GM19395 (cell line): ENCODE results near the gene ETV6.
A peak's percentile ranks its signal among the peaks of the same experiment; 100 is the strongest.

Experiments used
- ATAC-seq: cut with Tn5 transposase; IDR thresholded peaks from one replicate; pipeline ENCODE4 v1.9.1; 2021; ENCODE audit warnings: mild to moderate bottlenecking, moderate library complexity; ENCODE audit not compliant: unreplicated experiment

The ETV6 gene

DNA sequence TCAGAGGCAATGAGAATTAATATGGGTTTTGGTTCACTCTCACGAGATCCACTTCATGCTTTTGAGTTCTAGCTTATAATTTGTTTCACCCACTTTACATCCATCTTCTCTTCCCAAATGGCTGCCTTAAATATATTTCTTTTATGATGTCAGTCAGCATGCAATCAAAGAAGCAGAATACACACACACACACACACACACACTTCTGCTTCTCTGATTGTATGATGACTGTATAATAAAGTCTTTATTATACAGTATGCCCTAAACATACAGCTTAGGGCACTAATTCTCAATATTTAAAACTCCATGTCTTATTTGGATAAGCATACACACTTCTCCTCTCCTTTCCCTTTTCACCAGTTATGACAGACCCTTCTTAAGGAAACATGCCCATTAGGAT, 6.7 kb upstream of the ETV6 start:
- ATAC-seq, result no peak

DNA sequence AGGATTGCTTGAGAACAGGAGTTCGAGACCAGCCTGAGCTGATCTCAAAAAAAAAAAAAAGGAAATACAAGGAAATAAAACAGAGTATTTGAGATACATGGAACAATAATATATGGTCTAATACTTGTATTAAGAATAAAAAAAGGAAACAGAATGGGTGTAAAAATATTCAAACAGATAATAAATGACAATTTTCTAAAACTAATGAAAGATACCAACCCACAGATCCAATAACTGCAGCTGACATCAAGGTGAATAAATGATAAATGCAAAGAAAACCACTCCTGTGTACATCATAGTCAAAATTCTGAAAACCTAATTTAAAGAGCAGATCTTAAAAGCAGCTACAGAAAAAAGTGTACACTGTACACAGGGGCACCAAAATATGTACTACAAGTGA, 4.1 kb upstream of the ETV6 start:
- ATAC-seq, result no peak

DNA sequence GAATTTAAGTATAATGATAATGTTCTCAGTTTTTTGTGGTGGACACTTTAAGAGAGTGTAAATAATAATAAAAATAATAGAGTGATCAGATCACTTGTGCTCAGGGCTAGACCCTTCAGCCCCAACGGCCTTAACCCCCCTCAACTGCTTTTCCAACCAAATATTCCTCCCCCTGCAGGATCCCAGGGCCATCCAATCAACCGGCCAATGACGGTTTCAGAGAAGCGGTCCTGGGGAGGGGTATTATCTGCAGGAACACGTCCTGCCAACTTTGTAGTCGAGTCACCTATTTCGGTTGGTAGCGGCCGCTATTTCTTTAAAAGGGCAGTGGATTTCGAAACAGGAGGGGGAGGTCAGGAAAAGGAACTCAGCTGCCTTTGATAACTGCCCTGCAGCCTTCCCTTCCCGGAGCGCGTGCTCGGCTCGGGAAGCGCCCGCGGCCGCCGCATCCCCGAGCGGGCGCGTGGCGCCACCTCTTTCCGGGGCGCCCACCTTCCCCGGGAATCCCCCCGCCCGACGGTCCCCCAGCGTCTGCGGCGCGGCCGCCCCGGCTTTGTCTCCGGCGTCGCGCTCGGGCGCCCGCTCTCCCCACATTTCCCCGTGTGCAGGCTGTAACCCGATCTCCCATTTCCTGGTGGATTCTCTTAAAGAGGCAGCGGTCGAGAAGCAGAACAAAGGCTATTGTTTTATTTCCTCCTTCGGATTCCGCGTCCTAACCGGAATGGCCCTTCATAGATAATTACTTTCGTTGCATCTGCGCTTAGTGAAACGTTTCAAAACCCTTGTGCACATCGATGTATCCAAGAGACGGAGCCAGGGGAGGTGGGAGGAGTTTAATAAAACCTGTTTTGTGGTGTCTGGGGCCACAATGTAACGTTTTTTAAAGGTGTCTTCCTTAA, 711 bp upstream of the ETV6 start:
- ATAC-seq, result peak; percentile 33

DNA sequence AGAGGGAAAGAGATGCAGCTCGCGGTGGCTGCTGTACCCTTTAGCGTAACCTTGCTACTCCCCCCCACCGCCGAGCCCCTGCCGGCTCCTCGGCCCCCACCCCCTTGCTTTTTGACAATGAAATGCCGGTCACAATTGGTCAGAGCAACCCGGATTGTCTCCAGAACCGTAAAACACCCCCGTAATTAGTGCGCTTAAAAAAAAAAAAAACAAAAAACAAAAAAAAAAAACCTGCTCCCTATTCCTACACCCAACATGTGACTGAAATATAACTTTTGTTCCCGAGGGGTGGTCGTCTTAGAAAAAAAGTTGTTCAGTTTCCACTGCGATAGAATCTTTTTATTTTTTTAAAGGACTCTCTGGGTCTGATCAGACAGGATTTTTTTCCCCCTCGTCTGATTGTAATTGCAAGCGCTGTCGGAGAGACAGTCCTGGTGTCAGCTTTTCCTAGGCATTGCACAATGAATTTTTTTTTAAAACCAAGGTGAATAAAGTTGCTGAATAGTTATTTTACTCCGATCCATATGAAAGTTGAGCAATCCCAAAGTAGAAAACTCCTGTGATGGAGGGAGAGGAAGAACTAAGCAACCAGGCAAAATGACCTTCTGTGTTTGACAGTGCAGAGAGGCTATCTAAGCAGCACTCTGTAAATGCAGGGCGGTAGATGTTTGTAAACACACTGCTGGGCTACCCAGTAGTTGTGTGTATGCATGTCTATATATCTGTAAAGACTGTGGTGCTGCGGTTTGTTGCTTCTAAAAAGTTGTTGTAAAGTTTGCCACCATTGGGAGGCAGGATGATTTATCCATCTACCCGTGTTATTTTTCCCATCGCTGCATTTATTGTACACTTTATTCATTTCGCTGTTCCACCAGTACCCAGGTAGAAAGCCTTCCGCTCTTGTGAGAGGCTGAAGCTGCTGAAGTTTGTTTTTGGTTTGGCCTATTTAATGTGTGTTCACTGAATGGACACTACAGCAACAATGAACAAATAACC, 1.1 kb downstream of the ETV6 start:
- ATAC-seq, result no peak

DNA sequence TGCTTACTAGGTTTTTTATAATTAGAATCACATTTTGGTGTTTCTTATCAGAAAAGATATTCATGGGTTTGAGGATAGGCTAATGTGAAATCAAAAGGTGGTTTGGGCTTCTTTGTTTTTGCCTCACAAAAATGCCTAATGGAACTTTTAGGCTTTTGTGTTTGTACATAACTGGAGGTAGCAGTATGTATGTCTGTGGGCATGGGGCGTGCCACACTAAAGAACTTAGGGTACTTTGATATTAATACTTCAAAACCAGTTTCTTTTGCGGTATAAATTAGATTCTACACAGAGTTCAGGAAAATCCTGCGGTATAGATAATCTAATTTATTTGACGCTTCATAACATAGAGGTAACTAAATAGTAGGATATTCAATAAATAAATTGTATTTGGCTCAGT, 1.9 kb downstream of the ETV6 start:
- ATAC-seq, result no peak

DNA sequence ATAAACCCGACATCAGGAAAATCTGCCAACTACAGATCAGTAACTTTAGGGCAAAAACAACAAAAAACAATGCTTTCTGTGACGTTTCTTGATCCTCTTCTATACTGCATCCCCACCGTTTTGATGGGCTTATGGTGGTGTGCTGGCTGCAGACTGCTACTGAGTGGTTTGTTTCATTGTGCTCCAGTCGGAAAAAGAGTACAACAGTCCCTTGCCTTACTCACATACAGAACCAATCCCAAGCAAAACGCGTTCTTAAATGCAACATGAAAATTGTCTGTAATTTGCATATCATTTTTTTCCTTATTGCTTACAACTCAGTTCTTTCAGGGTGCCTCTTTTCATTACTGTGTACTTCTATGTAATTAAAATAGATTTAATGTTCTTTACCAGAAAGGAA, 2.3 kb downstream of the ETV6 start:
- ATAC-seq, result no peak

DNA sequence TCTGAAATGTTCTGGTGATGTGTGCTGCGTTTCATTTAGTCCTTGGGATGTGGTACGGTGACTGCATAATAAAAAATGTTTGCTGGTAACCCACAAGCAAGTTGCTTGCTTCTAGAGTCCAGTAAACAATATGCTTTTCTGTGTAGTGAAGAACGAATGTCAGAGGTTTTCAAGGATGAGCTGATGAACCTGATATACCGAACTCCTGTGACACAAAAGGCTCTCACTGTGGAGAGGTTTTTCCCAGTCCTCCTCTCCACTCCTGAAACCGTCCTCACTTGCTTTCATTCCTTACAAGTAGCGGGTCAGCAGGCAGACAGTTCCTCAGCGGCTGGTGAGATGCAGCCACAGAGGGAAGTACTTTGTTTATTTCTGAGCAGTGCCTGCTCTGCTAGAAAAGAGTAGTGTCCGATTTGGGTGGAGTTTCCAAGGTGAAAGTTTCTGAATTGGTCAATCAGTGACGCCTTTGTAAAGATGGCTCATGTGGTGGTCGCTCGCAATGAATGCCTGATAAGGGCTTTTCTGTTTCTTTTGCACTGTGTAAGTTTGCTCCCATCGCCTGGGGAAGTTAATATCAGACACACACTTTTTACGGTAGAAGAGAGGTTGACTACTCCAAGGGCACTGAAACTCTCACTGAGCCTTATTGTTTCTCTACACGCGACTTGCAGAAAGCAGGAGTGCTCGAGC, 3.0 kb downstream of the ETV6 start:
- ATAC-seq, result peak; percentile 25

DNA sequence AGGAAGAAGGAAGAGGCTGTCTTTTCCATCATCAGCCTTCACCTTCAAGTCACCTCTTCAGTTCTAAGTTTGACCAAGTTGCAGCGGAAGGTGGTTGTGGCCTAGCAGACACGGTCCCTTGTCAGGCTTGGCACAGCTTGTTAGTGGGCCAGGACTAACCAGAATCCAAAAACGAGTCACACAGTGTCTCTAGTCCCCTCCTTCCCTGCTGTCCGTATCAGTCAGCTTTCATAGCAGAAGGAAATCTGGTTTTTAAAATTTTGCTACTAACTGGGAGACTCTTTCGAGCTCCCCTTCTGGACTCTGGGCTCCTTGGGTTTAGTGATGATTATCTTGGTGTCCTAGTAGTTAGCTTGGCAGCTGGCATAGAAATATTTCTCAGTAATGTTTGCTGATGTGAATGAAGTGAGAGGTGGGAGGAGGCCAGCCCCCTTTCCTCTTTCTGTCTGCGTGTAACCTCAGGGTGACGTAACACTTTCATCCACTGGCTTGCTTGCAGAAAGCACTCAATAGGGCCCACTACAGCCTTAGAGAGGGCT, 3.8 kb downstream of the ETV6 start:
- no peak for ATAC-seq

DNA sequence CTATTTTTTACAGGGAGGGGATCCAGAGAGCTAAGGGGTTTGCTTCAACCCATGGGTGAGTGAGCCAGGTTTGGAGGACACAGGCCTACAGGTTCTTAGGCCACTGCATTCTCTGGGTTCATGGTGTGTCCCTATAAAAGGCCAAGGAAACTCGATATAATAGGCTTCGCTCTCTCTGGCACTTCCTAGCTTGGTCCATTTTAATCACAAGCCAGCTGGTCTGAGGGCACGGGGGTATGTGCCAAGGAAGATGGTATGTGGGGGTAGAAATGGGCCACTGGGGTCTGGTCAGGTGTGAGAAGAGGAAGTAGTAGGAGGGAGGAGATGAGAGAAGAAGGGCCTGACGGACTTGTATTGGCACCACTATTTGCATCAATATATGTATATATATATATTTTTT, 4.9 kb downstream of the ETV6 start:
- ATAC-seq, result no peak

DNA sequence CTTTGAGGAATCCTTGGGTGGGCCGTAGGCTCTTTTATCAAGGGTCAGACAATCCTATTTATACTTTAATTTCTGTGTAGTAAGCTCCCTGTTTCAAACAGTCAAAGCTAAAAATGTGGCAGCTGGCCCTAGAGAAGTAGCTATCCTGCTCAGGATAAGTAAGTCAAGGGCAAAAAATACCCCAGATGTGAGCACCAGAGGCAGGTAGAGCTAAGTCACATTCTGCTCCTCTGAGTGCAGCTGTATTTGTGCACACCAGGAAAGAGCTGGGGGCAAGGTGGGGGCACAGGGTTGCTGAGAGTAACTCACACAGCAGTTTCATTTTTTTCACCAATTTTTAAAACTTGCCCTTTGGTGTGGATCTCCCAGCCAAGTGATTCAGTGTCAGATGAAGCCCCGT, 5.3 kb downstream of the ETV6 start:
- no peak for ATAC-seq

DNA sequence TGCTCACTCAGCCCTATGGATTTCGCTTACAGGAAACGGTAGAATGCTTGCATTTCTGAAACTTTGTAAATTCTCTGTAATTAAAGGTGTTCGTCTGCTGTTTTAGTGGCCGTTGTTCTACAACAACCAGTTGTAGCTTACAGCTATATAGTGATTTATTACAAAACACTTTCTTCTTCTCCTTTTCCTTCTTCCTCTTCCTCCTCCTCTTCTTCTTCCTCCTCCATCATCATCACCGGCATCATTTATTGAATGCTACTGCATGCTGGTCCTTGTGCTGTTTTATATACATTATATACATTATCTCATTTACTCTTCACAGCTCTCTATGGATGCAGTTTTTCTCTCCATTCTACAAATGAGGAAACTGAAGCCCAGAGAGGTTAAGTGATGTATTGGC, 6.4 kb downstream of the ETV6 start:
- no peak for ATAC-seq

DNA sequence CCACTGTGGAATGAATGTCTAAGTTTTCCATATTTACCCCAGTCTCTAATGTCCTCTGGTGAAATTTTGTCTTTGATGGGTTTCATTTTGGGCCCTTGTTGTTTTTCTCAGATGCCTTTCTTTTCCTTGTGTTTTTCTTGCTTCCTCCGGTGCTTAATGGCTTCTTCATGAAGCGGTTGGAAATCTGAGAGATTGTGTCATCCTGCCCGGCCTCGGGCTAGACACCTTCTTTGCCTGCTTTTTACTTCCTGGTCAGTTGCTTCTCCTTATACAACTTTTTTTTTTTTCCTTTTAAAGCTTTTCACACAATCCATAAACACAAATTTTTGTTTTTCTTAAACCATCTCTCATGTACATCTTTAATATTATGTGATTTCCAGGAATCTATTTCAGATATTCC, 7.1 kb downstream of the ETV6 start:
- no peak for ATAC-seq

DNA sequence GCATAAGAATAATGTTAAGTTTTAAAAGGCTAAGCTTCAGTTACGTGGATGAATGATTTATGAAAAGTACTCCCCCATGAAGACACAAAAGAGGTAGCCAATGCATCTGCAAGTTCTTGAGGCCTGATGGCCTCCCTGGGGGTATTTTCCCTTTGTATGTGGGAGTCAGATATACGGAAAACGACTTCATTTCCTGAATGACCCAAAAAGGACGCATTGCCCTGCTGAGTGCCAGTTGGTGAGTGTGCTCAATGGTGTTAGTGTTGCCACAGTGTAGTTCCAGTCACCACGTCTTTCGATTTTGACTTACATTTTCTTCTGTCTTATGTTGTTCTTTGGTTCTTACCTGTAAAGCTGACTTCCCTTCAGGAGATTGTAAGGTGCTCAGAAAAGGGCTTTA, 8.0 kb downstream of the ETV6 start:
- ATAC-seq, result no peak

DNA sequence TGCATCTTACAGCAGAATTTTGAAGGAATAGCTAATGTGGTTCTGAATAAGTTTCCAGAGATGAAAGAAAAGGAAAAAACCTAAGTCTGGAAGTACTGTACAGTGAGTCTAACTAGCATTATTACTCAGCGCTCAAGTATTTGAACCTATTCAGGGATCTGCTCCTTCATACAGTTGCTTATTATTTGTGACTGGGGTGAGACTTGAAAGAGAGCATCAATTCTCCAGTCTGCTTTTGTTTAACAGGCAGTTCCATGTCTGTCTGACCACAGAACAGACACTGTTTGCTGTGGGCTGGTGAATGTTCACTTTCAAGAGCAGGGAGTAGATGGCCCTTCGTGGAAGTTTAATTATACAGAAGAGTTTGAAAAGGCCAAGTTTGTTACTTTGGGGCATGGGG, 9.3 kb downstream of the ETV6 start:
- no peak for ATAC-seq

DNA sequence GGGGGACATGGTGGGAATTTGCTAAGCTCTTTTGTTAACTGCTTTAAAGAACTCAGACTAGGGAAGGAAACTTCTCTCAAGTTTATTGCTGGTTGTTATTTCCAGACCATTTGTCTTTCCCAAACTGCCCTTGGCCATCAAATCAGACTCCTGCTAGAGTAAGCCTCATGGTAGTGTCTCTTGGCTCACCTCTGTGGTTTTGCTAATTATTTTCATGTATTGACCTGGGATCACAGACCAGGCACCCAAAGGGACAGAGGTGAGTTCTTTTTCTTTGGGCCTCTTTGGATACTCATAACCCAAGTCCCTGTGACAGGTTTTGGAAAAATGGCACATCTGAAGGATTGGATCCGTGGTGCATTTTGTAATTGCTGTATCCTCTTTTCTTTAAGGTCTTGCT, 11.2 kb downstream of the ETV6 start:
- ATAC-seq, result no peak

DNA sequence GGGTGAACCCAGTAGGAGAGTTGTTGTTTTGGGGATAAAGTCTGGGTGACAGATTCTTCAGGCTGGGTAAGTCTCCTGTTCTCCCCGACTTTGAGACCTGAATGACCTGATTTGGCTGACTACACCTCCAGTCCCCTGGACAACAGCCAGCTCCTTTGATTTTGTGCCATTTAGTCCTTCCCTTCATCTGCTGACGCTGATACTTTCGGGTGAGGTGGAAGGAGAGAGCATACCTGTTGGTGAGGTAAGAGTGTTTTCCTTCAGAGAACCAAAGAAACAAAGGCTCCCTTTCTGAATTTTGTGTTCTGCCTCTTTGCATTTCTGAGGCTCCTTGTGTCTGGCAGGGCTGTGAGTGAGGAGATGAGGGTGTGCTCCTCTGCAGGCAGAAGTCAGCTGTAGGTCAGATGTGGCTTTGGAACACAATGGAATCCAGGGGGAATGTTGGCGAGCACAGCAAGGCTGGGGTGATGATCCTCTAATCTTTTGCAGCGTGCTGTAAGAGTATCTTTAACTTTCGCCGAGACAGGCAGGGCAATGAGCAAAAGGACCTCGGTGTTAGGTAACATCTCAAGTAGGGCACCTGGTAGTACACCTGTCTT, 12.1 kb downstream of the ETV6 start:
- no peak for ATAC-seq

DNA sequence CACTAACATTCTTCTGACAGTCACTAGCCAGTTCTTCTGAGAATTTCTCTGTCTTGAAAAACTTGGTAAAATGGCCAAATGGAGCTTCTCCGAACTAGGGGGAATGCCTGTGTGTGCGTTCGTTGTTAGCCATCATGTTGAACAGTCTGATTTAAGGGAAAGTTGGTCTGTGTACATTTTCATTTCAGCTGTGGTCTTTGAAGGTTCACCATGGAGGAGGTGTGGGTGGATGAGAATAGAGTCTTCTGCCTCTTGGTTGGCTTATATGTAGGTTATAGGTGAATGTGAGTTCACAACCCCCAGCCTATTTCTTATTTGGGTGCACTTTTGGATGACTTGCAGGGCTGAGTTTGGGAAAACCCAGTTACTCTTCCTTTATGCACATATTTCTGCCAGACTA, 12.9 kb downstream of the ETV6 start:
- ATAC-seq, result no peak

DNA sequence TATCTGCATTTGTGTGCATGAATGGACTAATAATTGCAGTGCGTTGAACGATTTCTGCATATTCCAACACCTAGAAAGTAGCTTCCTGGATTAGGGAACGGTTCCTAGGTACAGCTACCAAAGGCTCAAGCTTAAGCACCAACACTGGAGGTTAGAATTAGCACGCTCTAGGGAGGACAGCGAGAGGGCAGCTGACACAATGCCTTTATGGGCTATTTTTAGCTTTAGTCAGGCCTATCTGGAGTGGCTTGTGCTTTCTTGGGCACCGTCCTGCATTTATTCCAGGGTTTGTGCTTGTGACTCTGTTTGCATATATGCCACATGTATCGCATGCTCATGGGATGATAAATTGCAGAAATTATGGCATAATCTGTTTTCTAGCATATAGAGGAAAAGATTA, 13.7 kb downstream of the ETV6 start:
- ATAC-seq, result no peak

DNA sequence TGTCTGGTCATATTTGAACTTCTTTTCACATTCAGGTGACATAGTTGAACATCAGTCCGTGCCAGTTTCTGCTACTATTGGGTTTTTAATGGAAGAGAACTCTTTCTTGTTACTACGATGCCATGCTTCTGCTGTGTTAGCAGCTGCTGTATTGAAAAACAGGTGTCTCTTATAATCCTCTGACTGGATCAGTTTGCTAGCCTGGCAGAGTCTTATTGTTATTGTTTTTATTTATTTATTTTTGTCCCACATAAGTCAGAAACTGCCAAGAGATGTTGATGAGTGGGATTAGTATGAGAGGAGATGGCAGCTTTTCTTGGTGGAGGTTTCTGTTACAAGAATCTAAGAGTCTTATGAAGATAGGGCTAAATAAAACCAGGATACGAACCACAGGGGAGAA, 14.6 kb downstream of the ETV6 start:
- no peak for ATAC-seq
